ENCODE measurements around the gene COA3. TPM values are rescaled to one million over a fixed set of nuclear protein-coding genes. Genes with fewer than 3 reads are reported as not detected.

Gene COA3
- total RNA-seq, 1 experiment from 2014 or later, result 54.2 TPM

GRCh38 chr17:42773290-42774035, 25.0 kb downstream of the COA3 start, which contains the start of gene VPS25 (continued):
- TF ChIP-seq CREM (CRISPR knock-in tag; IDR thresholded peaks at IDR 0.05) (peak; percentile 57; the same call in 1 of the 2 replicates), ARID4B (CRISPR knock-in tag; IDR thresholded peaks at IDR 0.05; ENCODE audit: borderline replicate concordance) (peak; percentile 34; the same call in 1 of the 2 replicates), ZNF138 (CRISPR knock-in tag; conservative IDR thresholded peaks at IDR 0.05) (no peak), MLX (CRISPR knock-in tag; IDR thresholded peaks at IDR 0.05) (no peak), CBFB (CRISPR knock-in tag; IDR thresholded peaks at IDR 0.05; ENCODE audit: low read depth) (no peak), PRDM15 (CRISPR knock-in tag; IDR thresholded peaks at IDR 0.05) (0 out of 2 replicates have a peak, but pooled peaks have one; percentile 17), TEAD1 (CRISPR knock-in tag; IDR thresholded peaks at IDR 0.05) (no peak), GABPB1 (CRISPR knock-in tag; IDR thresholded peaks at IDR 0.05) (peak; percentile 85), ZMAT4 (CRISPR knock-in tag; IDR thresholded peaks at IDR 0.05) (no peak), IRF2 (CRISPR knock-in tag; IDR thresholded peaks at IDR 0.05; ENCODE audit: borderline replicate concordance, low read depth) (no peak), SMAD3 (CRISPR knock-in tag; IDR thresholded peaks at IDR 0.05; ENCODE audit: borderline replicate concordance) (peak; percentile 45; the same call in 1 of the 2 replicates), JAZF1 (CRISPR knock-in tag; IDR thresholded peaks at IDR 0.05) (no peak), ZBTB21 (CRISPR knock-in tag; IDR thresholded peaks at IDR 0.05; ENCODE audit: borderline replicate concordance) (no peak), PRRX2 (CRISPR knock-in tag; IDR thresholded peaks at IDR 0.05) (no peak), KAT7 (CRISPR knock-in tag; IDR thresholded peaks at IDR 0.05; ENCODE audit: borderline replicate concordance) (peak; percentile 58; the same call in 1 of the 2 replicates), E2F1 (CRISPR knock-in tag; IDR thresholded peaks at IDR 0.05) (no peak), NR3C1 (CRISPR knock-in tag; conservative IDR thresholded peaks at IDR 0.05; ENCODE audit: low read depth) (no peak), OVOL2 (CRISPR knock-in tag; IDR thresholded peaks at IDR 0.05; ENCODE audit: borderline replicate concordance) (no peak), MYBL2 (CRISPR knock-in tag; IDR thresholded peaks at IDR 0.05) (no peak), IRF1 (CRISPR knock-in tag; IDR thresholded peaks at IDR 0.05) (0 out of 2 replicates have a peak, but pooled peaks have one; percentile 47)
